ENCODE data around the gene WNT3. TPM values are rescaled to one million over a fixed set of nuclear protein-coding genes. Genes with fewer than 3 reads are reported as not detected.

Gene WNT3
- total and polyA plus RNA-seq, 2 experiments from 2014 or later, result 2.1 to 3.0 TPM

DNA sequence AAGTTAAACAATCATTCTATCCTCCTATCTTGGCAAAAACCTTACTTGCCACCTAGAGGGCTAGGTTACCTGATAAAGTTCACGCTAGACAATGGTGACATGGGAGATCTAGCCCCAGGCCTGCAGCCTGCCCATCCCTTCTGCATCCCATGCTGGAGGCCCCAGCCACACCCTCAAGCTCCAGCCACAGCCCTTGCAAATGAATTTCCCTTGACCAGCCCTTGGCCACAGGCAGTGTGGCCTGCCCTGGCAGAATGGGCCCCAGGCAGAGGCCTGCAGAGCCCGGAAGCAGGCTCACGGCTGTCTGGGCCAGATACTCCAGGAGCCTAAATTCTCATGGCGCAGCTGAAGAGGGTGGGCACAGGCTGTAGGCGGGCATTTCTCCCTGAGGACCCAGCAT lies 14.9 kb downstream of the WNT3 start:
- no peaks in the 10 kb centered on the region for H4K20me1 ChIP-seq (ENCODE audit: insufficient read depth)
- WGBS, 2 experiments (ENCODE audit: low coverage in 1 of 2, low lambda C conversion rate in 2 of 2, missing lambda C conversion rate in 2 of 2), result 84 to 87% methylated on average over 5 of the region's 5 CpGs
- TF ChIP-seq EZH2 (IDR thresholded peaks at IDR 0.05; ENCODE audit: insufficient read depth, poor library complexity, severe bottlenecking) (no peak), EZH2phosphoT487 (IDR thresholded peaks at IDR 0.05; ENCODE audit: insufficient read depth, low read depth) (no peak)
- H3K36me3 ChIP-seq (ENCODE audit: low read depth), result no peaks in the 10 kb centered on the region
- H3K4me3 ChIP-seq, result no peak overlapping the region
- H3K9me3 ChIP-seq (ENCODE audit: low read depth), result no peaks in the 10 kb centered on the region
- no peaks in the 10 kb centered on the region for H3K9me2 ChIP-seq (ENCODE audit: insufficient read depth)
- H3K27me3 ChIP-seq (replicated peaks; ENCODE audit: insufficient read depth), result no peaks in the 10 kb centered on the region
- no peaks in the 10 kb centered on the region for H3K79me2 ChIP-seq (ENCODE audit: insufficient read depth)
- H3K9ac ChIP-seq, result no peak overlapping the region
- in situ Hi-C loops (cut with MboI), result no loop called here
- H3K4me1 ChIP-seq (ENCODE audit: insufficient read depth), result no peaks in the 10 kb centered on the region
- no peak overlapping the region for H3K27ac ChIP-seq
- DNase-seq, result no peak
- no peak overlapping the region for H2AFZ ChIP-seq
- no peaks in the 10 kb centered on the region for H3F3A ChIP-seq (ENCODE audit: insufficient read depth)
- no peak overlapping the region for H3K4me2 ChIP-seq (ENCODE audit: unreplicated experiment)

DNA sequence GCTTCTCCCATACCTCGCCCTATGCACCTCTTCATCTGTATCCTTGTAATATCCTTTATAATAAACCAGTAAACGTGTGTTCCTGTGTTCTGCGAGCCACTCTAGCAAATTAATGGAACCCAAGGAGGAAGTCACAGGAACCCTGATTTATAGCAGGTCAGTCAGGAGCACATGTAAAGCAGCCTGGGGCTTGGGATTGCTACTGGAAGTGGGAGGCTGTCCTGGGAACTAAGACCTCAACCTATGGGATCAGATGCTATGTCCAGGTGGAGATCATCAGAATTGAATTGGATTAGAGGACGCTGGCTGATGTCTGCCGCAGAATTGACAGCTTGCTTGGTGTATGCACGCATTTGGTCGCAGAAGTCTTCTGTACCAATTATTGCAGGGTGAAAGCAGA lies 15.7 kb downstream of the WNT3 start:
- TF ChIP-seq EZH2phosphoT487 (IDR thresholded peaks at IDR 0.05; ENCODE audit: insufficient read depth, low read depth), result no peak
- TF ChIP-seq EZH2 (IDR thresholded peaks at IDR 0.05; ENCODE audit: insufficient read depth, poor library complexity, severe bottlenecking), result no peak
- Histone ChIP-seq H3F3A (ENCODE audit: insufficient read depth) (no peaks in the 10 kb centered on the region), H3K9me2 (ENCODE audit: insufficient read depth) (no peaks in the 10 kb centered on the region), H4K20me1 (ENCODE audit: insufficient read depth) (no peaks in the 10 kb centered on the region), H3K4me3 (no peak overlapping the region), H3K27ac (no peak overlapping the region), H2AFZ (no peak overlapping the region), H3K9ac (no peak overlapping the region), H3K9me3 (ENCODE audit: low read depth) (no peaks in the 10 kb centered on the region), H3K27me3 (replicated peaks; ENCODE audit: insufficient read depth) (no peaks in the 10 kb centered on the region), H3K36me3 (ENCODE audit: low read depth) (no peaks in the 10 kb centered on the region), H3K4me1 (ENCODE audit: insufficient read depth) (no peaks in the 10 kb centered on the region), H3K79me2 (ENCODE audit: insufficient read depth) (no peaks in the 10 kb centered on the region), H3K4me2 (ENCODE audit: unreplicated experiment) (no peak overlapping the region)
- DNase-seq, result no peak
- in situ Hi-C loops (cut with MboI), result no loop called here
- 42 to 46% methylated on average over 7 of the region's 7 CpGs for WGBS, 2 experiments (ENCODE audit: low coverage in 1 of 2, low lambda C conversion rate in 2 of 2, missing lambda C conversion rate in 2 of 2)

DNA sequence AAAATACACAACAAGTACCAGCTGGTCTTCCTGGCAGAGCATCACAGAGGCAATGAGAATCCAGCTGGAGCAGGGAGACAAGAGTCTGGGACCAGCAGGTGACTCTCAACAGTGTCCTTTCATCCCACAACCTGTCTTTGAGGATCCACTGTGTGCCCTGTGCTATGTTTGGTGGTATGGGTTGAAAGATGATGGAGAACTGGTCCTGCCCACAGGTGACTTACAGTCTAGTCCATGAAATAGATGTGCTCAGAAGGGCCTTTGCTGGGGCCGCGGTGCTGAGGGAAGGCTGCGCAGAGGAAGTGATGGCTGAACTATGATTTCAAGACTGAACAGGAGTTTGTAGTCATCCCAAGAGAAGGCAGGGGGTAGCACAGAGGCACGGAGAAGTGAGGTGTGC lies 17.9 kb downstream of the WNT3 start:
- Histone ChIP-seq H3K27me3 (replicated peaks; ENCODE audit: insufficient read depth) (peaks cover 11% of the 10 kb centered on the region; the same call in 1 of the 2 replicates), H3K27ac (no peak overlapping the region), H2AFZ (no peak overlapping the region), H3K9ac (no peak overlapping the region), H3K36me3 (ENCODE audit: low read depth) (no peaks in the 10 kb centered on the region), H3K79me2 (ENCODE audit: insufficient read depth) (no peaks in the 10 kb centered on the region), H4K20me1 (ENCODE audit: insufficient read depth) (no peaks in the 10 kb centered on the region), H3K9me3 (ENCODE audit: low read depth) (no peaks in the 10 kb centered on the region), H3F3A (ENCODE audit: insufficient read depth) (no peaks in the 10 kb centered on the region), H3K4me2 (ENCODE audit: unreplicated experiment) (no peak overlapping the region), H3K4me3 (no peak overlapping the region), H3K9me2 (ENCODE audit: insufficient read depth) (no peaks in the 10 kb centered on the region), H3K4me1 (ENCODE audit: insufficient read depth) (no peaks in the 10 kb centered on the region)
- 93 to 94% methylated on average over 4 of the region's 4 CpGs for WGBS, 2 experiments (ENCODE audit: low coverage in 1 of 2, low lambda C conversion rate in 2 of 2, missing lambda C conversion rate in 2 of 2)
- in situ Hi-C loops (cut with MboI), result no loop called here
- DNase-seq, result no peak
- TF ChIP-seq EZH2 (IDR thresholded peaks at IDR 0.05; ENCODE audit: insufficient read depth, poor library complexity, severe bottlenecking) (no peak), EZH2phosphoT487 (IDR thresholded peaks at IDR 0.05; ENCODE audit: insufficient read depth, low read depth) (no peak)

DNA sequence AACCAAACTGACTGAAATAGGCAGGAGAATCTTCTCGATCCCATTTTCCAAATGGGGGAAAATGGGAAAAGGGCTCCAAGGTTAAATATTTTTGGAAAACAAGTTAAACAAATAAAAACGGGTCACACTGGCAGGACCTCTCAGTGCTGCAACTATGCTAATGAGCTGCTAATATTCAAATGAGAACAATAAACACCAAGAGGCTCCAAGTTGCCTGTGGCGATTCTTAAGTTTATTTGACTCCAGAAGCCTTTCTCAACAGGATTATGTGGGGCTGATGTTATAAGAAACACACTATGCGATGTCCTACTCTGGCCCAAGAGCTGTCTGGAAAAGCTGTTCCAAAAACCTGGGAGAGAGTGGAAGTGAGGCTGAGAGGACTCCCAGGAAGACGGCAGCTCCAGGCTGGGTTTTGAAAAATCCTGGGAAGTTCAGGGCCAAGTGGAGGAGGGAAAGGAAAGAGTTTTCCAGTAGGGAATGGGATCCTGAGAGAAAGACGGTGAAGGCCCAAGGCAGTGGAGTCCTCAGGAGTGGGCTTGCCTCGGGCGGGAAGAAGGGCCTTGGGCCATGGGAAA lies 21.4 kb downstream of the WNT3 start:
- DNase-seq, result no peak
- no peak overlapping the region for H3K4me3 ChIP-seq
- TF ChIP-seq EZH2phosphoT487 (IDR thresholded peaks at IDR 0.05; ENCODE audit: insufficient read depth, low read depth) (no peak), EZH2 (IDR thresholded peaks at IDR 0.05; ENCODE audit: insufficient read depth, poor library complexity, severe bottlenecking) (no peak)
- H3K9ac ChIP-seq, result no peak overlapping the region
- H4K20me1 ChIP-seq (ENCODE audit: insufficient read depth), result no peaks in the 10 kb centered on the region
- no peaks in the 10 kb centered on the region for H3K4me1 ChIP-seq (ENCODE audit: insufficient read depth)
- H3K79me2 ChIP-seq (ENCODE audit: insufficient read depth), result no peaks in the 10 kb centered on the region
- peaks cover 29% of the 10 kb centered on the region for H3K27me3 ChIP-seq (replicated peaks; ENCODE audit: insufficient read depth)
- no peaks in the 10 kb centered on the region for H3K9me2 ChIP-seq (ENCODE audit: insufficient read depth)
- H2AFZ ChIP-seq, result no peak overlapping the region
- no peaks in the 10 kb centered on the region for H3K9me3 ChIP-seq (ENCODE audit: low read depth)
- H3K36me3 ChIP-seq (ENCODE audit: low read depth), result no peaks in the 10 kb centered on the region
- H3K27ac ChIP-seq, result no peak overlapping the region
- no peaks in the 10 kb centered on the region for H3F3A ChIP-seq (ENCODE audit: insufficient read depth)
- in situ Hi-C loops (cut with MboI), result no loop called here
- no peak overlapping the region for H3K4me2 ChIP-seq (ENCODE audit: unreplicated experiment)
- 75 to 78% methylated on average over 8 of the region's 8 CpGs for whole genome bisulfite sequencing, 2 experiments (ENCODE audit: low coverage in 1 of 2, low lambda C conversion rate in 2 of 2, missing lambda C conversion rate in 2 of 2)

DNA sequence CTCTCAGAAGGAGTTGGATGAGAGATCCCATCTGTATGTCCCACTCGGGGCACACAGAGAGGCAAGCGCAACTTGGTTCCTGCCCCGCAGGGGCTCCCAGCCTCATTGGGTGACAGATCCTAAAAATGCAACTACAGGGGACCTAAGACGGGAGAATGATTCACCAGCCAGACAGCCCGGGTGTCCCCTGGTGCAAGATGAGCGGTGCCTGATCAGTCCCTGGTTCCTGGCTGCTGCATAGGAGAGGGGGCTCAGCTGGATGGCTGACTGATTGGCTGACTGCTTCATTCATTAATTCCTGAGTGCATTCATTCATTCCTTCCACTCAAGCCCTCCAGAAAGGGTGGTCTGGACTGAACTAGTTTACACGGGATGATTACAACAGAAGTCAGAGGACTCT lies 22.0 kb downstream of the WNT3 start:
- Histone ChIP-seq H4K20me1 (ENCODE audit: insufficient read depth) (no peaks in the 10 kb centered on the region), H2AFZ (no peak overlapping the region), H3K4me3 (no peak overlapping the region), H3K27ac (no peak overlapping the region), H3K4me1 (ENCODE audit: insufficient read depth) (no peaks in the 10 kb centered on the region), H3K9me3 (ENCODE audit: low read depth) (no peaks in the 10 kb centered on the region), H3F3A (ENCODE audit: insufficient read depth) (no peaks in the 10 kb centered on the region), H3K4me2 (ENCODE audit: unreplicated experiment) (no peak overlapping the region), H3K36me3 (ENCODE audit: low read depth) (no peaks in the 10 kb centered on the region), H3K9ac (no peak overlapping the region), H3K79me2 (ENCODE audit: insufficient read depth) (no peaks in the 10 kb centered on the region), H3K9me2 (ENCODE audit: insufficient read depth) (no peaks in the 10 kb centered on the region), H3K27me3 (replicated peaks; ENCODE audit: insufficient read depth) (peaks cover 29% of the 10 kb centered on the region)
- 51 to 58% methylated on average over 7 of the region's 7 CpGs for WGBS, 2 experiments (ENCODE audit: low coverage in 1 of 2, low lambda C conversion rate in 2 of 2, missing lambda C conversion rate in 2 of 2)
- no peak for DNase-seq
- in situ Hi-C loops (cut with MboI), result no loop called here
- no peak for TF ChIP-seq EZH2 (IDR thresholded peaks at IDR 0.05; ENCODE audit: insufficient read depth, poor library complexity, severe bottlenecking)
- no peak for TF ChIP-seq EZH2phosphoT487 (IDR thresholded peaks at IDR 0.05; ENCODE audit: insufficient read depth, low read depth)
